ENCODE measurements around the gene KIF26B.

DNA sequence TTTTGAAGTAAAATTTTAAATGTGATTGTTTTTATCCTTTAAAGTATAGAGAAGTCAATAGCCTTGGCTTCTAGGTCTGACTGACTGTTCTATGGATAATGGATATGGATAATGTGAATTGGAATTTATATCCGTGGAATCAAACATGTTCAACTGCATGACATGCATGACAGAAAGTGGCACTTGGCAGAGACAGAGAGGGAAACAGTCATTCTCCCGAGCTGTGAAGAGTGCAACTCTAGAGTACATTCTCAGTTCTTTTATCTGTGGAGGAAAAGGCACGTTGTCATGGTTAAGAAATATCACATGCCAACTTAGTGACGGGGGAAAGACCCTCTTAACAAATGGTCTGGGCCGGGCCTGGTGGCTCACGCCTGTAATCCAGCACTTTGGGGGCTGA is 67.0 kb downstream of the KIF26B start:
- TF ChIP-seq, protein P1, sequence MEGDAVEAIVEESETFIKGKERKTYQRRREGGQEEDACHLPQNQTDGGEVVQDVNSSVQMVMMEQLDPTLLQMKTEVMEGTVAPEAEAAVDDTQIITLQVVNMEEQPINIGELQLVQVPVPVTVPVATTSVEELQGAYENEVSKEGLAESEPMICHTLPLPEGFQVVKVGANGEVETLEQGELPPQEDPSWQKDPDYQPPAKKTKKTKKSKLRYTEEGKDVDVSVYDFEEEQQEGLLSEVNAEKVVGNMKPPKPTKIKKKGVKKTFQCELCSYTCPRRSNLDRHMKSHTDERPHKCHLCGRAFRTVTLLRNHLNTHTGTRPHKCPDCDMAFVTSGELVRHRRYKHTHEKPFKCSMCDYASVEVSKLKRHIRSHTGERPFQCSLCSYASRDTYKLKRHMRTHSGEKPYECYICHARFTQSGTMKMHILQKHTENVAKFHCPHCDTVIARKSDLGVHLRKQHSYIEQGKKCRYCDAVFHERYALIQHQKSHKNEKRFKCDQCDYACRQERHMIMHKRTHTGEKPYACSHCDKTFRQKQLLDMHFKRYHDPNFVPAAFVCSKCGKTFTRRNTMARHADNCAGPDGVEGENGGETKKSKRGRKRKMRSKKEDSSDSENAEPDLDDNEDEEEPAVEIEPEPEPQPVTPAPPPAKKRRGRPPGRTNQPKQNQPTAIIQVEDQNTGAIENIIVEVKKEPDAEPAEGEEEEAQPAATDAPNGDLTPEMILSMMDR (IDR thresholded peaks at IDR 0.05) = no peak
- no peak for TF ChIP-seq POLR2A (IDR thresholded peaks at IDR 0.05)

All from tibial nerve (tissue), 3 donors.